Right renal pelvis (tissue), 4 donors: ENCODE data around the gene OSCP1. TPM values are rescaled to one million over a fixed set of nuclear protein-coding genes. Genes with fewer than 3 reads are reported as not detected.

Experiments
- DNase-seq, 4 donors: peaks; one replicate each; pipeline ENCODE4 v3.0.0-alpha.2; 2013; ENCODE audit warnings: low read depth in 4 of 4, low spot score in 3 of 4, missing footprints in 1 of 4
- polyA plus RNA-seq, 4 donors: library from polyadenylated mRNA; unstranded; fragments of 120-200 nt; gene quantifications; one replicate each; pipeline ENCODE4 v1.2.1, GENCODE V29; 2013; ENCODE audit not compliant: insufficient read length in 4 of 4

OSCP1 gene
- polyA plus RNA-seq, 4 donors: 20.0 to 25.8 (median 22.2) TPM

DNA sequence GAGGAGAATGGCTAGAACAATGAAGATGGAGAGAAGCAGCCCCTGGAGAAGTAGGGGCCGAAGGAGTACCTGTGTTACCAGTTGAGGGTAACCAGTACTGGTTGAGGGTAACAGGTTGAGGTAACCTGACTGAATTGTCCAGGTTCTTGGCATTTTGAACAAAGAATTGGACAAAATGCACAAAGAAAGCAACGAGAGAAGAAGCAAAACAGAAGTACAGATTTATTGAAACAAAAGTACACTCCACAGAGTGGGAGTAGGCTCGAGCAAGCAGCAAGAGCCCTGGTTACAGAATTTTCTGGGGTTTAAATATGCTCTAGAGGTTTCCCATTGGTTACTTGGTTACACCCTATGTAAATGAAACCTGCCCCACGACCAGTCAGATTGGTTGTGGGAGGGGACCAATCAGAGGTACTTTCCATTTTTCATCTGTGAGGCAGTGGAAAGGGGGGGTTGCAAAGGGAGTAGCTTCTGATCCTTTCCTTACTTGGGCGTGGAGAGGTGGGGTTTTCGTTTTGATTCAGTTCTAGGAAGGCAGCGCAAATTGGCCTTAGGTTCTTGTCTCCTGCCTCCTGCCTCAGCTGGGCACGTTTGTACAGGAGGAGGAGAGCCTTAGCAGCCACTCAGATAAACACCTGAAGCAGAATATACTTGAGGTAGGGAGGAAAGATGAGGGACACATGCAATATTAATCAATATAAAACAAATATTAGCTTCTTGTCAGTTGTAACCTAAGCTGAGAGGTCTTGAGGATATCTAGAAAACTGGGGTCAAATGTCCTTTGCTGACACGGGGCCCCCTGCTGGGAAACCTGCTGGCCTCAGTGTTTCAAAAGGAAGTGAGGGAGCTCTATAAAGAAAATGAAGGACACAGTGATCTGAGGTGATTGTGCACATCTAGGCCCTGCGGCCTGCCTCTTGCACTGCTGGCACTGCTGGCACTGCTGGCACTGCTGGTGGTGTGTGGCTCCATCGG, 38.3 kb downstream of the OSCP1 start:
- no peak for DNase-seq

GRCh38 chr1:36408479-36408878, 41.8 kb downstream of the OSCP1 start:
- DNase-seq: no peak

DNA sequence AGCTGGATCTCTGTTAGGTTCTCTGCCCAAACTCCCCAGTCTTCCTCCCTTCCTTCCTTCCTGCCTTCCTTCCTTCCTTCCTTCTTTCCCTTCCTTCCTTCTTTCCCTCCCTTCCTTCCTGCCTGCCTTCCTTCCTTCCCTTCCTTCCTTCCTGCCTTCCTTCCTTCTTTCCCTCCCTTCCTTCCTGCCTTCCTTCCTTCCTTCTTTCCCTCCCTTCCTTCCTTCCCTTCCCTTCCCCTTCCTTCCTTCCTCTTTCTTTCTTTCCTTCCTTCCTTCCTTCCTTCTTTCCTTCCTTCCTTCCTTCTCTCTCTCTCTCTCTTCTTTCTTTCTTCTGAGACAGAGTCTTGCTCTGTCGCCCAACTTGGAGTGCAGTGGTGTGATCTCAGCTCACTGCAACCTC, 43.8 kb downstream of the OSCP1 start:
- no peak for DNase-seq

GRCh38 chr1:36402504-36402890, 47.8 kb downstream of the OSCP1 start:
- no peak for DNase-seq

DNA sequence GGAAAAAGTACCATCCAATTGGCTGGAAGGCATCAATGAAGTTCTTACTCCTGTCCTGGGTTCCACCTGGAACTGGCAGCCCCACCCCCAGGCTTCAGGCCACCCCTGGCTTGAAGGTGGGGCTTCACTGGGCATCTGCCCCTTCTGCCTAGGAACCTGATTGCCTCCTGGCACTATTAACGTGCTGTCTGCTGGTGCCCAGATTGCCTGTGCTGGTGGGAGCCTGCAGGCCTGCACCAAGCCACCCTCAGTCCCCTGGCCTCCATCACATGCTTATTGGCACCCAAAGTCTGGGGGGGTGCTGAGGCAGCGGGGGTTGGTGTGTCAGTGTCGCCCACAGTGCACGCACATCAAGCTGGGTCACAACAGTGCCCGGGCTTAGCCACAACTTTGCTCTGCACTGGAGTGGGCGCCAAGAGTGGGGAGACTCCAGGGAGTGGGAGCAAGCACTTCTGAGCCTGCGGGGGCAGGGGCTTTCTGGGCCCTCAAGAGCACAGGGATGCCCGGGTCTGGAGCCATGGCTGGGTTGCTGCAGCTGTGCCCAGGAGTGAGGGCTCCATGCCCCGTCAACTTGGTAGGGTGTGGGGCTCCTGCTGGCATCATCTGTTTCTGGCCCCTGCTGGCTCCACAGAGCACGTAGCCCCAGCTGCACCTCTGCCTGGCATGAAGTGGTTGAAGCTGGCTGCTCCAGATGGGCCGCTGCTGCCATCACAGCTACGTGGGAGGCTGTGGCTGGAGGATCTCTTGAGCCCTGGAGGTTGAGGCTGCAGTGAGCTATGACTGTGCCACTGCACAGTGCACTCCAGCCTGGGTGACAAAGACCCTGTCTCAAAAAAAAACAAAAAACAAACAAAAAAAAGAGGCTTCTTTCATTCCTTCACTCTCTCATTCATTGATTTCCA, 48.4 kb downstream of the OSCP1 start:
- DNase-seq: no peak

- no peak for DNase-seq
Observed at GRCh38 chr1:36400825-36401601, 49.2 kb downstream of the OSCP1 start.

DNA sequence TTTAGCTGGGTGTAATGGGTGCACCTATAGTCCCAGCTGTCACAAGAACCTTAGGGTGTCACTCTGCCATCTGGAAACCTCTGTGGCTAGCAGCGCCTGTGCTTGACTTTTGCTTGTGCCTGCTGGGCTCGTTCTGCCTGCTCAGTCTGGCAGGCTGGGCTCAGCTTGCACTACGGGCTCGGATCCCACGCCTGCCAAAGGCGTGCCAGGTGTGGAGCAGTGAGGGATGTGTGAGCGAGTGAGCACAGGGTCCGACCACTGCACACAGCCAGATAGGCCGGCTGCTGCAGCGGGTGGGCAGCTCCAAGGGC, 49.8 kb downstream of the OSCP1 start:
- DNase-seq: no peak

DNA sequence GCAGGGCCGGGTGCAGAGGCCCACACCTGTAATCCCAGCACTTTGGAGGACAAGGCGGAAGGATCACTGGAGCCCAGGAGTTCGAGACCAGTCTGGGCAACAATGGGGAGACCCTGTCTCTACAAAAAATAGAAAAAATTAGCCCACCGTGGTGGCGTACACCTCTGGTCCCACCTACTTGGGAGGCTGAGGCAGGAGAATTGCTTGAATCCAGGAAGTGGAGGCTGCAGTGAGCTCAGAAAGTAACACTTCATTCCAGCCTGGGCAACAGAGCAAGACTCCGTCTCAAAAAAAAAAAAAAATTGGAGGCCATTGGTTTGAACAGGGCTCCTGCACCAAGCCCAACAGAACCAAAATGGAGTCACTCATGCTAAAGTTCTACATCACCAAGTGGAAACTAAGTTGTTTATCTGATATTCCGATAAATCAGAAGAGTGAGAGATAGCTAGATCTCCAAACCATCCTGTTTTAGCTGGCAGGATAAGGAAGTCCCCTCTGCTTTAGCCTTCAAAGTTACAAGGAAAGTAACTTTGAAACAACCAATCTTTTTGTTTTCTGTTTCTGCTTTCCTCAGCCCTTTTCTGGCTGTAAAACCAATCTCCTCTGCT, 51.8 kb downstream of the OSCP1 start:
- no peak for DNase-seq

GRCh38 chr1:36397378-36398230, 52.6 kb downstream of the OSCP1 start, which contains the start of gene LSM10:
Gene LSM10 (minus strand): TSS chr1:36397908. CDS start chr1:36394129, 3,779 bp downstream.
- peak; percentile 85 to 93 (median 90) for DNase-seq

GRCh38 chr1:36397083-36397377, 53.2 kb downstream of the OSCP1 start:
- no peak for DNase-seq

DNA sequence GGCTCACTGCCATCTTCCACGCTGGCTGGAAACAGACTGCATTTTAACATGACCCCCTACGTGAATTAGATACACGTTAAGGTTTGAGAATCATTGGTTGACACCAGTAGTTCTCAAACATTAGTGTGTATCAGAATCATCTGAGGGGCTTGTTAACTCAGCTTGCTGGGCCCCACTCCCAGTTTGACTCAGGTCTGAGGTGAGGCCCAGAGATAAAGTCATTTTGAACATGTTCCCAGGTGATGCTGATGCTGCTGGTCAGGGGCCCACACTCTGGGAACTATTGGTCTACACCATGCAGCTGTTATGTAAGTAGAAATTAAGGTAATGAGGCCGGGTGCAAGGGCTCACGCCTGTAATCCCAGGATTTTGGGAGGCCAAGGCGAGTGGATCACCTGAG, 53.9 kb downstream of the OSCP1 start:
- DNase-seq: no peak

GRCh38 chr1:36393686-36394085, 56.6 kb downstream of the OSCP1 start:
- no peak for DNase-seq

GRCh38 chr1:36392836-36393235, 57.4 kb downstream of the OSCP1 start:
- no peak for DNase-seq

- DNase-seq: no peak
Observed at GRCh38 chr1:36391271-36391670, 59.0 kb downstream of the OSCP1 start.

DNA sequence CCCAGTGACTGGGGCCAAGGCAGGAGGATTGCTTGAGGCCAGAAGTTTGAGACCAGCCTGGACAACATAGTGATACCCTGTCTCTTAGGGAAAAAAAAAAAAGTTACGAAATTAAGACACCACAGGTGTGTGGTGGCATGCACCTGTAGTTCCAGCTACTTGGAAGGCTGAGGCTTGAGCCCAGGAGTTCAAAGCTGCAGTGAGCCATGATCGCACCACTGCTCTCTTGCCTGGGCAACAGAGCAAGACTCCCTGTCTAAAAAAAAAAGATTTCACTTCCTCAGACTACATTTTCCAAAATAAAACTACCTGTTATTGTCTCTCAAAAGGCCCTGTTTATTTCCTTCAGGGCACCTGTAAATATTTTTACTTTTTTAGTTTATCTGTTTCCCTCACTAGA, 59.8 kb downstream of the OSCP1 start:
- DNase-seq: no peak

GRCh38 chr1:36389999-36390398, 60.3 kb downstream of the OSCP1 start:
- DNase-seq: no peak

DNA sequence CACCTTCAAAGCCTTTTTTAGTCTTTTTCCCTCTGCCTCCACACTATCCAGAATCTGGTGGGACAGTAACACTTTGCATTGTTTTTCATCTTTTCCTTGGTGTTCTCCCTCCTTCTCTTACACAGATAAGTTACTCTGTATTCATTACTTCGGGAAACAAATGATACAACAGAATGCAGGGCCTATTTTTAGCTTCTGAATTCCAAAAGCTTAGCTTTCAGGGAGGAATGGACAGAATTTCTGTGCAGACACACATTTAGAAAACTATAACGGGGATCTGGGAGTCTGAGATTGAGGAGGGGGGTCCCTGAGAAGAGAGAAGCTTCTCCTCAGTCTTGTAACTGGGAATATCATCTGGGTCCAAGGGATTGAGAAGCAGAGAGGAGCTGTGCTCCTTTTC, 61.0 kb downstream of the OSCP1 start:
- DNase-seq: no peak

GRCh38 chr1:36387141-36387949, 62.9 kb downstream of the OSCP1 start:
- no peak for DNase-seq
